ENCODE data around the gene HLCS. TPM values are rescaled to one million over a fixed set of nuclear protein-coding genes. Genes with fewer than 3 reads are reported as not detected.

Gene HLCS
- polyA plus RNA-seq, 4 donors = 2.7 to 13.7 (median 4.9) TPM

DNA sequence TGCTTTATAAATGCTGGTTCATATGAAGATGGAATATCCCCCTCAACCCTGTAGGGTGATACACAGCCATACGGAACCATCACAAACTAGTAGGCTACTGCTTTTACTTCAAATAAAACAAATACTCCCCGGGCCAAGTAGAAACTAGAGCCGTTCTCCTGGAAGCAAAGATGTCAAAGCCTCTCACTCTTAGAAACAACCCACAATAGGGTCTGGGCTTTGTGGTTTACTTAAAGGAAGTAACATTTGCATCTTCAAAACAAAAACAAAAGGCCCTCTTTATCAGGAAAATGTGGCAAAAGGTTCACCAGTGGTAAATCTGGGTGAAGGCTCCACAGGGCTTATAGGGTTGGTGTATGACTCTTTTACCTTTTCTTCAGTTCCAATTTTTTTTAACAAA lies 49.8 kb downstream of the HLCS start:
- no peaks in the 10 kb centered on the region for H3K9me3 ChIP-seq (ENCODE audit: control insufficient read depth in 2 of 2, insufficient read depth in 1 of 2, low read depth in 1 of 2, low read length in 1 of 2)
- H3K4me1 ChIP-seq (ENCODE audit: control insufficient read depth in 3 of 3, insufficient read depth in 2 of 3, low read depth in 1 of 3, low read length in 2 of 3) = peaks cover 0 to 24% (median 3%) of the 10 kb centered on the region in 3 donors
- WGBS, 3 donors = 65 to 94% (median 88%) methylated on average over 3 of the region's 3 CpGs
- DNase-seq (no peak), FAIRE-seq (no peak)
- H3K36me3 ChIP-seq (ENCODE audit: control insufficient read depth in 3 of 3, insufficient read depth in 2 of 3, low read depth in 1 of 3, low read length in 3 of 3) = peaks cover 0 to 8% (median 2%) of the 10 kb centered on the region in 3 donors
- no peak overlapping the region for H3K4me3 ChIP-seq (ENCODE audit: low read depth in 1 of 3, low read length in 3 of 3)
- H3K27ac ChIP-seq (ENCODE audit: low read depth in 1 of 3, low read length in 2 of 3) = no peak overlapping the region
- H3K27me3 ChIP-seq (ENCODE audit: control insufficient read depth in 3 of 3, insufficient read depth in 3 of 3, low read length in 3 of 3) = no peaks in the 10 kb centered on the region

DNA sequence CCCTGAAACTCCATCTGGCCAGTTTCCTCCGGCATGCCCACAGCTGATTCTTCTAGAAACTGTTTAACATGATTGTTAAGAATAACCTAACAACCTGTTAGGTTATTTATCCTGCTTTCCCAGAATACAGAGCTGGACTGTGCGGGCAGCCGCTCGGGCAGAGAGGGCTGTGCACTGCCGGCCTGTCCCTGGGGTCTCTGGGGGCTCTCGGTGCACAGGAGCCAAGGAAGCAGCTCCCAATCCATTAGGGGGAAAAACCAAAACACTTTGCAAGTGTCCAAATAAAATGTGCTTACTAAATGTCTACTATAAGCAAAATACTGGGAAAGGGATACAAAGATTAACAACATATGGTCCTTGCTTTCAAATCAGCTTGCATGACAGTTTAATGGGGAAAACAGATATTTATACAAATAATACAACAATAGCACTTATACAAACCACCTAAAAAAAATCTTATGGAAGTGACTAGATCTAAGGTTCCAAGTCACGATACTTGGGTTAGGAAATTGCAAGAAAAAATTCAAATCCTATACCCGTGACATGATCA lies 50.7 kb downstream of the HLCS start:
- WGBS, 3 donors = 89 to 92% (median 91%) methylated on average over 8 of the region's 8 CpGs
- FAIRE-seq = no peak
- DNase-seq = no peak

DNA sequence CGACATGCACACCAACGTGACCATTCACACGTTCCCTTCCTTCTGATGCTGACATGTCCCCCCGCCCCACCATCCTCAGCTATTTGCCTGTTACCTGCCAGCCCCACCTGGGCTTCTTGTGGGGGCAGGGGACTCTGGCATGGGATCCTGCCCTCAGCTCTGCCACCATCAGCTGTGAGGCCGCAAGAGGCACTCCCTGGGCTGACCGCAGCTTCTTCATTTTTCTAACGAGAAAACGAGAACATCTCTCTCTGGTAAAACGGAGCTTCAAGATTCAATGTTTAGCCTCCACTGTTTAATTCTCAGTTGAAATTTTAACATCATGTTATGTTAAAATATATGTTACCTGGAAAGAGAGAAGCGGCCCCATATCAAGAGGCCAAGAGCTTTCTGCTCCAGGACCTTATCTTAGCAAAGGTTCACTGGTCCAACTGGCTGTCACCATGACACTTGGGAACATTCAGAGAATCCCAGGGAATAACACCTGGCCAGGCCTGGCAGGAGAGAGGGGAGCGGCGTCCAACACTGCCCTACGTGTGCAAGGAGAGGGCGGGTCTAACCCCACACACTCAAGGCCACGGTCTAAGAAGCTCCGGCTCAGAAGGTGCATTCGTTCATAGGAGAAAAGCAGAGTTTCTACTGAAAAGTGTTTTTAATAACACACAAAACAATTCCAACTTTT lies 51.3 kb downstream of the HLCS start:
- H3K9me3 ChIP-seq (ENCODE audit: control insufficient read depth in 2 of 2, insufficient read depth in 1 of 2, low read depth in 1 of 2, low read length in 1 of 2) = no peaks in the 10 kb centered on the region
- H3K27ac ChIP-seq (ENCODE audit: low read depth in 1 of 3, low read length in 2 of 3) = peak overlapping the region in 1 of 3 donors; percentile 35
- H3K27me3 ChIP-seq (ENCODE audit: control insufficient read depth in 3 of 3, insufficient read depth in 3 of 3, low read length in 3 of 3) = no peaks in the 10 kb centered on the region
- H3K4me3 ChIP-seq (ENCODE audit: low read depth in 1 of 3, low read length in 3 of 3) = no peak overlapping the region
- DNase-seq (peak; percentile 66 to 75), FAIRE-seq (no peak)
- H3K4me1 ChIP-seq (ENCODE audit: control insufficient read depth in 3 of 3, insufficient read depth in 2 of 3, low read depth in 1 of 3, low read length in 2 of 3) = peaks cover 0 to 24% (median 3%) of the 10 kb centered on the region in 3 donors
- peaks cover 0 to 8% (median 2%) of the 10 kb centered on the region in 3 donors for H3K36me3 ChIP-seq (ENCODE audit: control insufficient read depth in 3 of 3, insufficient read depth in 2 of 3, low read depth in 1 of 3, low read length in 3 of 3)
- WGBS, 3 donors = 65 to 91% (median 67%) methylated on average over 17 of the region's 17 CpGs

More for the DNA sequence above, 50.7 kb downstream of the HLCS start:
- H3K4me3 ChIP-seq (ENCODE audit: low read depth in 1 of 3, low read length in 3 of 3) = no peak overlapping the region
- H3K36me3 ChIP-seq (ENCODE audit: control insufficient read depth in 3 of 3, insufficient read depth in 2 of 3, low read depth in 1 of 3, low read length in 3 of 3) = peaks cover 0 to 8% (median 2%) of the 10 kb centered on the region in 3 donors
- no peaks in the 10 kb centered on the region for H3K27me3 ChIP-seq (ENCODE audit: control insufficient read depth in 3 of 3, insufficient read depth in 3 of 3, low read length in 3 of 3)
- H3K4me1 ChIP-seq (ENCODE audit: control insufficient read depth in 3 of 3, insufficient read depth in 2 of 3, low read depth in 1 of 3, low read length in 2 of 3) = peaks cover 0 to 24% (median 3%) of the 10 kb centered on the region in 3 donors
- H3K9me3 ChIP-seq (ENCODE audit: control insufficient read depth in 2 of 2, insufficient read depth in 1 of 2, low read depth in 1 of 2, low read length in 1 of 2) = no peaks in the 10 kb centered on the region
- peak overlapping the region in 1 of 3 donors; percentile 35 for H3K27ac ChIP-seq (ENCODE audit: low read depth in 1 of 3, low read length in 2 of 3)

DNA sequence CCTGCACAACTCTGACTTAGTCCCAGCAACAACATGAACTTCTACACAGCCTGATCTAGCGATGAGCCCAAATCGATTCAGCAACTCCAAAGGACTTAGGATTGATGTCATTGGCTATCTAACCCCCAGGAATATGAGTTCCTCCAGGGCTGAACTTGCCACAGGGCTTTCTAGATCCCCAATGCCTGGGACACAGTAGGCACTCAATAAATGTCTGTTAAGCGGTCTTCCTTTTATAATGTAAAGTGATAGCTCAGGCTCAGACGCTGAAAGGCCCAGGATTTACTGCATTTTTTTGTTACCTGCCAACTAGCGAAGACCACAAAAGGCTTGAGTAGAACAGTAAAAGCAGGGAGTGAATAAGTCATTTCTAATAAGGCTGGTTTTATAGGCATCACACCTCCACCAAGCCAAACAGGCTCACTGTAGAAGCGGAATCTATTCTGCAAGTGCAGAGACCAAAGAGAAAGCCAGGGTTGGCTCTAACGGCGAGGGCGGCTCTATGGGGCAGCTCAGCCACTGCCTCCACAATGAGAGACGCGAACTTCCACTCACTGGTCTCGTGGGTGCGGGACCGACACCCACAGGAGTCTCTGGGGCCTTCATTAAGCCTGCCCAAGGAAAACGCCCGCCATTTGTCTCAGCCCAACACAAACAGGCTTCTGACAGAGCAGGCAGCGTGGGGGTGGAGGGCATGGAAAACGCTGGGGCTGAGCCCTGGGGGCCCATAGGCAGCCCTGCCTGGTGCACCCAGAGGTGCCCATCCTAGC lies 52.0 kb downstream of the HLCS start:
- Histone ChIP-seq H3K36me3 (ENCODE audit: control insufficient read depth in 3 of 3, insufficient read depth in 2 of 3, low read depth in 1 of 3, low read length in 3 of 3) (peaks cover 0 to 4% (median 2%) of the 10 kb centered on the region in 3 donors), H3K9me3 (ENCODE audit: control insufficient read depth in 2 of 2, insufficient read depth in 1 of 2, low read depth in 1 of 2, low read length in 1 of 2) (no peaks in the 10 kb centered on the region), H3K4me1 (ENCODE audit: control insufficient read depth in 3 of 3, insufficient read depth in 2 of 3, low read depth in 1 of 3, low read length in 2 of 3) (peaks cover 0 to 28% (median 5%) of the 10 kb centered on the region in 3 donors), H3K27me3 (ENCODE audit: control insufficient read depth in 3 of 3, insufficient read depth in 3 of 3, low read length in 3 of 3) (no peaks in the 10 kb centered on the region), H3K4me3 (ENCODE audit: low read depth in 1 of 3, low read length in 3 of 3) (no peak overlapping the region), H3K27ac (ENCODE audit: low read depth in 1 of 3, low read length in 2 of 3) (no peak overlapping the region)
- 94 to 96% (median 96%) methylated on average over 18 of the region's 18 CpGs for WGBS, 3 donors
- no peak for DNase-seq
- FAIRE-seq = no peak

DNA sequence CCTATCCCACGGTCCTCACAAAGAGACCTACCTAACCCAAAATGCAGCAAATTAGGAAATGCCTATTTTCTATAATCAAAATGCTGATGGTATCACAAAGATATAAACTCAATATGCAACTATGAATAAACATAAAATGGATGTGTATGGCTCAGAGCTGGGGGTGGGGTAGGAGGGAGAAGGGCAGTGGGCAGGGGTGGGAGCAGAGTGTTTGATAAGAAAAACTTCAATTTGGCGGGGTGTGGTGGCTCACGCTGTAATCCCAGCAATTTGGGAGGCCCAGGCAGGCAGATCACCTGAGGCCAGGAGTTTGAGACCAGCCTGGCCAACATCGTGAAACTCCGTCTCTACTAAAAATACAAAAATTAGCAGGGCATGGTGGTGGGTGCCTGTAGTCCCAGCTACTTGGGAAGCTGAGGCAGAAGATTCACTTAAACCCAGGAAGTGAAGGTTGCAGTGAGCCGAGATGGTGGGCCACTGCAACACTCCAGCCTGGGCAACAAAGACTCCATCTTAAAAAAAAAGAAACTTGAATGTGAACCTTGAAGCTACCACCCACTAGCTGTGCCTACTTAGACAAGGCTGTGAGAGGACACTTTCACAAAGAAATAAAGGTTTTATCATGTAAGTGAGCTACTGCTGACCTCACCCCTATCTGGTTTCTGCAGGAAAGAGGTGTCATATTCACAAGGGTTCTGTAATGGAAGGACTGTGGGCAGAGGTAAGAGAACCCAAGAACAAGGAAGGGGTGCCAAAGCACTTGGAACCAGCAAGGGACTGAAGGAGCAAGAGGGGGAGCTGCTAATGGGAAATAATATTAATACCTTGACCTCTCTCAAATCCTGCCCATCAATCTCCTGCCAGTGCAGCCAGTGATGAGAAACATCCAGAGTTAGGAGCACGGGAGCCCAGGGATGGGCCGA lies 53.0 kb downstream of the HLCS start:
- Histone ChIP-seq H3K27ac (ENCODE audit: low read depth in 1 of 3, low read length in 2 of 3) (no peak overlapping the region), H3K4me3 (ENCODE audit: low read depth in 1 of 3, low read length in 3 of 3) (no peak overlapping the region), H3K9me3 (ENCODE audit: control insufficient read depth in 2 of 2, insufficient read depth in 1 of 2, low read depth in 1 of 2, low read length in 1 of 2) (no peaks in the 10 kb centered on the region), H3K4me1 (ENCODE audit: control insufficient read depth in 3 of 3, insufficient read depth in 2 of 3, low read depth in 1 of 3, low read length in 2 of 3) (peaks cover 0 to 29% (median 7%) of the 10 kb centered on the region in 3 donors), H3K27me3 (ENCODE audit: control insufficient read depth in 3 of 3, insufficient read depth in 3 of 3, low read length in 3 of 3) (no peaks in the 10 kb centered on the region), H3K36me3 (ENCODE audit: control insufficient read depth in 3 of 3, insufficient read depth in 2 of 3, low read depth in 1 of 3, low read length in 3 of 3) (peaks cover 0 to 4% (median 2%) of the 10 kb centered on the region in 3 donors)
- FAIRE-seq (no peak), DNase-seq (no peak)
- 96 to 97% (median 97%) methylated on average over 8 of the region's 8 CpGs for WGBS, 3 donors

DNA sequence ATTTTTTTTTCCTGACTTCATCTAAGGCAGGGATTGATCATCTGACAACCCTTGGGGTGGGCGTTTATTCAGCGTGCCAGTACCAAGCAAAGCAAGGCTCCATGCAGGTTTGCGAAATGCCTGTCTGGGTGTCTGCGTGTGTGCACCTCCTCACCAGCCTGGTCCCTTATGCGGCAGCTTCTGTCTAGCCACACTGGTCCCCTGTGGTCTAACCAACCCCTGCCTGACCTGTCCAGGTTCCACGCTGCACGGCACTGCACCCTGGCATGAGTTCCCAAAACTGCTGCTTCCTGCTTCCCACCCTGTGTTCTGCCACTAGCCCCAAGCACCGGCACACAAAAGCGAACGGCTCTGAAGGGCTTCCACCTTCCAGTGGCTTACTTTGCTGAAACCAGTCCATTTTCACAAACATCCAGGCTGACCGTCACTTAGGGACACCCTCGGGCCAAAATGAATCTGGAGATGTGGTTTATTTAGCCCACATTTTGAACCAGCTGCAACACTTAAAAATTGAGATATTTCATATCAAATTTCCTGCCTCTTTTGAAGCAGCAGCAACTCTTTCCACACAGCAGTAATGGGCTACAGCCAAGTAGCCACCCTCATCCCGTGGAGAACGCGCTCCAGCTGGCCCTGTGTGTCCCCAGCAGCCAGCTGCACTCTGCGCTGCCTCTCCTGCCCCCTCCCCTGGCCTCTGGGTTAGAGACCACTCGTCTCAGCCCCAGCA lies 55.7 kb downstream of the HLCS start:
- H3K4me3 ChIP-seq (ENCODE audit: low read depth in 1 of 3, low read length in 3 of 3) = no peak overlapping the region
- peaks cover 0 to 18% (median 4%) of the 10 kb centered on the region in 3 donors for H3K4me1 ChIP-seq (ENCODE audit: control insufficient read depth in 3 of 3, insufficient read depth in 2 of 3, low read depth in 1 of 3, low read length in 2 of 3)
- DNase-seq (peak in 1 of 2 donors; percentile 30), FAIRE-seq (no peak)
- H3K27ac ChIP-seq (ENCODE audit: low read depth in 1 of 3, low read length in 2 of 3) = peak overlapping the region in 1 of 3 donors; percentile 42
- no peaks in the 10 kb centered on the region for H3K27me3 ChIP-seq (ENCODE audit: control insufficient read depth in 3 of 3, insufficient read depth in 3 of 3, low read length in 3 of 3)
- WGBS, 3 donors = 78 to 94% (median 91%) methylated on average over 17 of the region's 17 CpGs
- H3K36me3 ChIP-seq (ENCODE audit: control insufficient read depth in 3 of 3, insufficient read depth in 2 of 3, low read depth in 1 of 3, low read length in 3 of 3) = peaks cover 0 to 4% (median 2%) of the 10 kb centered on the region in 3 donors
- H3K9me3 ChIP-seq (ENCODE audit: control insufficient read depth in 2 of 2, insufficient read depth in 1 of 2, low read depth in 1 of 2, low read length in 1 of 2) = no peaks in the 10 kb centered on the region

DNA sequence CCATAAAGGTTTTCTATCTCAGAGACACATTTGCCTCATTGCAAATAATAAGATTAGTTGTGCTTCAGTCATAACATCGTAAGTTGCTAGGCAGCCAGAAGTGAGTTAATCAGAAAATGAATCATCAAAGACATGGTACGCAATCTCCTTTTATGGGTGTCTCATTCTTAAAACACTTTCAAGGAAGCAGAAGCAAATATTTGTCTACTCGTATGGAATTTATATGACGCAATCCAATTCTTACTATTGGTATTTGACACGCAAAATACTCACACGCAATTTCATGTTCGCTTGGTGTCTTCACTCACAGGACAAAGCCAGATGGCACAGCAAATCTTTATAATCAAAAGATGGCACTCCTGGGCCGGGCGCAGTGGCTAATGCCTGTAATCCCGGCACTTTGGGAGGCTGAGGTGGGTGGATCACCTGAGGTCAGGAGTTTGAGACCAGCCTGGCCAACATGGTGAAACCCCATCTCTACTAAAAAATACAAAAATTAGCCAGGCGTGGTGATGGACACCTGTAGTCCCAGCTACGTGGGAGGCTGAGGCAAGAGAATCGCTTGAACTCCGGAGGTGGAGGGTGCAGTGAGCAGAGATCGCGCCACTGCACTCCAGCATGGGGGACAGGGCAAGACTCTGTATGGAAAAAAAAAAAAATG lies 56.4 kb downstream of the HLCS start:
- WGBS, 3 donors = 37 to 71% (median 54%) methylated on average over 16 of the region's 16 CpGs
- H3K4me3 ChIP-seq (ENCODE audit: low read depth in 1 of 3, low read length in 3 of 3) = no peak overlapping the region
- H3K4me1 ChIP-seq (ENCODE audit: control insufficient read depth in 3 of 3, insufficient read depth in 2 of 3, low read depth in 1 of 3, low read length in 2 of 3) = peaks cover 0 to 11% (median 4%) of the 10 kb centered on the region in 3 donors
- no peaks in the 10 kb centered on the region for H3K27me3 ChIP-seq (ENCODE audit: control insufficient read depth in 3 of 3, insufficient read depth in 3 of 3, low read length in 3 of 3)
- FAIRE-seq = no peak
- DNase-seq = peak; percentile 88 to 91
- H3K27ac ChIP-seq (ENCODE audit: low read depth in 1 of 3, low read length in 2 of 3) = peak overlapping the region in 1 of 3 donors; percentile 20
- peaks cover 0 to 4% (median 2%) of the 10 kb centered on the region in 3 donors for H3K36me3 ChIP-seq (ENCODE audit: control insufficient read depth in 3 of 3, insufficient read depth in 2 of 3, low read depth in 1 of 3, low read length in 3 of 3)
- no peaks in the 10 kb centered on the region for H3K9me3 ChIP-seq (ENCODE audit: control insufficient read depth in 2 of 2, insufficient read depth in 1 of 2, low read depth in 1 of 2, low read length in 1 of 2)
